ENCODE data around the gene FCAMR.

FCAMR gene

DNA sequence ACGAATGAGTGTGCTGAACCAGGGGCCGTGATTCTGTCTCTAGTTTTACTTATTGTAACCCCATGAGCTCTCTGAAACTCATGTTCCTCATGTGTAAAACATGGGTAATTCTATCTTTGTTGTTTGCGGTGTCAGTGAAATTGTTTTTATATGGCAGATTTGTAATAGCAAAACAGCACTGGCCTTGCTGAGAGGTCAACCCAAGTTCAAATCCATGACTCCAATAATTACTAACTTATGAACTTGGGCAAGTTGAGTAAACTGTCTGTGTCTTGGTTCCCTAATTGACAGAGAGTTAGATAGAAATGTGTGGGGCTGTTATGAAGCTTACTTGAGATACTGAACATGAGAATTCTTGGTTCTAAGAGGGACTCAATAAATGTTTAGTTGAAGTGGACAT lies 44.5 kb upstream of the FCAMR start:
- H3K27ac ChIP-seq: no peak overlapping the region
- DNase-seq (ENCODE audit: low spot score): no peak
- TF ChIP-seq, protein P1, sequence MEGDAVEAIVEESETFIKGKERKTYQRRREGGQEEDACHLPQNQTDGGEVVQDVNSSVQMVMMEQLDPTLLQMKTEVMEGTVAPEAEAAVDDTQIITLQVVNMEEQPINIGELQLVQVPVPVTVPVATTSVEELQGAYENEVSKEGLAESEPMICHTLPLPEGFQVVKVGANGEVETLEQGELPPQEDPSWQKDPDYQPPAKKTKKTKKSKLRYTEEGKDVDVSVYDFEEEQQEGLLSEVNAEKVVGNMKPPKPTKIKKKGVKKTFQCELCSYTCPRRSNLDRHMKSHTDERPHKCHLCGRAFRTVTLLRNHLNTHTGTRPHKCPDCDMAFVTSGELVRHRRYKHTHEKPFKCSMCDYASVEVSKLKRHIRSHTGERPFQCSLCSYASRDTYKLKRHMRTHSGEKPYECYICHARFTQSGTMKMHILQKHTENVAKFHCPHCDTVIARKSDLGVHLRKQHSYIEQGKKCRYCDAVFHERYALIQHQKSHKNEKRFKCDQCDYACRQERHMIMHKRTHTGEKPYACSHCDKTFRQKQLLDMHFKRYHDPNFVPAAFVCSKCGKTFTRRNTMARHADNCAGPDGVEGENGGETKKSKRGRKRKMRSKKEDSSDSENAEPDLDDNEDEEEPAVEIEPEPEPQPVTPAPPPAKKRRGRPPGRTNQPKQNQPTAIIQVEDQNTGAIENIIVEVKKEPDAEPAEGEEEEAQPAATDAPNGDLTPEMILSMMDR (conservative IDR thresholded peaks at IDR 0.05; ENCODE audit: low read depth): no peak
- POLR2A ChIA-PET (ENCODE audit: low non-redundant PET): no interaction called here
- CTCF ChIA-PET: interaction anchor here (1.2 kb wide), 1 partner anchor 390 kb away, joined by 4 read pairs; no protein-coding TSS in a partner anchor

DNA sequence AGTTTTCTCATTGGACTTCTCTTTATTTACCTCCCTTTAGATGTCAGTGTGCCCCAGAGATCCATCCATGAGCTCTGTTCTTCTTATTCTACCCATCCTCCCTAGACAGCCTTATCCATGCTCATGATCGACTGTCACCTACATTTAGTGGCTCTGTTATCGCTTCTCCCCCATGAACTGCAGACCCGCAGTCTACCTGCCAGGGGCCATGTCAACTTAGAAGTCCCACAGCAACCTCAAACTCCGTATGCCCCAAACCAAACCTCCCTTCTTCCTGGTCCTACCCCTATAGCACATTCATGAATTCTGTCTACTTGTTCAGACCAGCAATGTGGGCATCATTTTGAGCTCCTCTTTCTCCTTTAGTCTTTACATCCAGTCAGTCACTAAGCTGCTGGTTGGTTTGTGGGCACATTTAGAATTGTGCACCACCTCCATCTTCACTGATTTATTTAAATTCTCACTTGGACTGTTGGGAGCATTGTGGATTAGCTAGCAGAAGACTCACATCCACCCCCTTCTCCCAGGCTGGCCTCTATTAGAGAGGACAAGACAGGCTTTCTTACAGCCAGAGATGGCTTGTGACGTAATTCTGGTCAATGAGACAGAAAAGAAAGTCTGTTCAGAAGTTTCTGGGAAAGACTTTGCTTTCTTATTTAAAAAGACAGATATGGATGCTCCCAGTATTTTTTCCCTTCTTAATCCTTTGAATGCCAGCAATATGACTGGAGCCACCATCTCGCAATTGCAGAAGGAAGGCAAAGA lies 43.2 kb upstream of the FCAMR start:
- CTCF ChIA-PET: interaction anchor here (1.0 kb wide), 1 partner anchor 36 kb away, joined by 5 read pairs; no protein-coding TSS in a partner anchor
- TF ChIP-seq, protein P1 (conservative IDR thresholded peaks at IDR 0.05; ENCODE audit: low read depth): no peak
- no peak overlapping the region for H3K27ac ChIP-seq
- POLR2A ChIA-PET (ENCODE audit: low non-redundant PET): no interaction called here
- no peak for DNase-seq (ENCODE audit: low spot score)

DNA sequence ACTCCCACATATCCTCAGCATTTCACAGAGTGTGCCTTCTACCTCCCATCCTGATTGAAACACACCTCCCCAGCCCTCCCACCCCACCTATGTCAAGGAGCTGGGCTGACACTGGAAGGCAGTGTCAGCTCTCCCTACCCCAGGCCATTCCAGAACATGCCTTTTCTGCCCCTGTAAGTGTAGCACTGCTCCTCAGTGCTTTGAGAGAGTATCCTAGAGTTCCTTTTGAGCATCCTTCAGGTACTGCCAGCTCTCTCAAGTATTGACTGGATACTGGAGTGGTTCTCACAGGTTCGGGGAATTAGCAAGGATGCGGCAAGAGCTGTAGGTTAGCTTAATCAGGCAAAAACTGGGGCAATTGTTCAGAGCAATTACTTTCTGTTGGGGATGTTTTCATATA lies 40.5 kb upstream of the FCAMR start:
- TF ChIP-seq, protein P1 (conservative IDR thresholded peaks at IDR 0.05; ENCODE audit: low read depth): no peak
- no peak overlapping the region for H3K27ac ChIP-seq
- ChIA-PET CTCF (no interaction called here), POLR2A (ENCODE audit: low non-redundant PET) (no interaction called here)
- DNase-seq (ENCODE audit: low spot score): no peak

DNA sequence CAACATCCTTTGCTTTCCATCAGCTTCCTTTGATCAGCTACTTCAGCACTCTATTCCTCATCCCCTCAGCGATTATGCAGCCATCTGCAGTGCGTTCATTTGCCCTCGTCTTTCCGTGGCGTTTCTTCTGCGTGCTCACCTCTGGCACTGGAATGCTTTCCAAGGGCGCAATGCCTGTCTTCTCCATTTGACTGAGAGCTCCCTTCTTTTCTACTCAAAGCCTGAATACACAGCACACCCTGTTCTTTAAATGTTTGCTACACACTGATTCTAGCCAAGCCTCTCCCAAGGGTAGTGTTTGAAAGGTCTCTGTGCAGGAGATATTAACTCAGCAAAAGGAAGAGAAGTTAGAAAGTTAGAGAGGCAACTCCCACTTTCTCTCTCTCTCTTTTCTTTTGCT lies 39.7 kb upstream of the FCAMR start:
- peak overlapping the region; percentile 94; the same call in 1 of the 2 replicates for H3K27ac ChIP-seq
- DNase-seq (ENCODE audit: low spot score): no peak
- ChIA-PET CTCF (interaction anchor here (0.6 kb wide), 2 partner anchors 359 to 403 kb away, joined by 3 to 6 read pairs; no protein-coding TSS in a partner anchor), POLR2A (ENCODE audit: low non-redundant PET) (no interaction called here)
- TF ChIP-seq, protein P1 (conservative IDR thresholded peaks at IDR 0.05; ENCODE audit: low read depth): no peak

DNA sequence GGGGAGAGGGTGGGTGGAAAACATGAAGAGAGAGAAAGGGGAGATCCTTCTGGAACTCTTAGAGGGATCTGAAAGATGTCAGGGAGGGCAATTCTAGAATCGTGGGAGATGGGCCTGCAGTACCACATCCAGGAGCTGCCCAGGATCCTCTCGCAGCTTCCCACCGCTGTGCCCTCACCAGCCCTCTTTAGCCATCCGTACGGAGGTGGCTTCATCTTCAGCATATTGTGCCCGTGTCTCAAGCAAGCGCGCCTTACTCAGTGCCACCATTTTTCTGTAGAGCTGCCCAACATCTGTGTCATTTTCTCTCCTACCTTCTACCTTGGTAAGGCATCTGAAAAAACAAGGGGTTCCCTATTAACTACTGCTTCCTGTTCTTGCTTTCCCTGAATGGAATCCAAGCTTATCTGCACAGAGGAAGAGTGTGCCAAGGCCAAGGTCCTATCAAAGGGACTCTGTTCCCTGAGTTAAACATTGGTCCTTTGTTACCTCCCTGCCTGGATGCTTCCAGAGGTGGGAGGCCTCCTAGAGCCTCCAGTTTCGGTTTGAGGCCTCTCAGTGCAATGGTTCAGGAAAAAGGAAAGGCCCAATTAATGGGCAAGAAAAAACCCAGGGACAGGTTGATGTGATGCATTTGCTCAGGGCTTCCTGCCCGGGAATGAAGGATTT lies 39.1 kb upstream of the FCAMR start:
- H3K27ac ChIP-seq: peak overlapping the region; percentile 94; the same call in 1 of the 2 replicates
- TF ChIP-seq, protein P1 (conservative IDR thresholded peaks at IDR 0.05; ENCODE audit: low read depth): no peak
- POLR2A ChIA-PET (ENCODE audit: low non-redundant PET): no interaction called here

DNA sequence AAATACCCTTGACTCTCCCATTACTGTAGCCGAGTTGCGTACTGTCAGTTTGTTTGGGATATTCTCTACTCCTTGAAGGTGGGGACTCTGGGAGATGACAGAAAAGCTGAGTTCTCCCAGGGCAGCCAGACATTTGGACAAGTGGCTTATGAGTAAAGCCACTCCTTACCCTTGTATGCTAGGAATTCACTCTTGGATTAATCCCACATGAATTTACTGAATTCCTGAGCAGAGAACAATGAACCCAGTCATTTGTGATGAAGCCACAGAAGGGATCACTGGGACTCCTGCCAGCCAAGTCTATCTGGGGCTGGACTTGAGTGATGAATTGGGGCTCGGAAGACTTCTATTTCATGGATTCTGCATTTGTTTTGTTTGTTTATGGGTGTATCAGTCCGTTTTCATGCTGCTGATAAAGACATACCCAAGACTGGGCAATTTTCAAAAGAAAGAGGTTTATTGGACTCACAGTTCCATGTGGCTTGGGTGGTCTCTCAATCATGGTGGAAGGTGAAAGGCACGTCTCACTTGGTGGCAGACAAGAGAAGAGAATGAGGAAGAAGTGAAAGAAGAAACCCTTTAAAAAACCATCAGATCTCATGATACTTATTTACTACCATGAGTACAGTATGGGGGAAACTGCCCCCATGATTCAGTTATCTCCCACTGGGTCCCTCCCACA lies 37.2 kb upstream of the FCAMR start:
- ChIA-PET POLR2A (ENCODE audit: low non-redundant PET) (no interaction called here), CTCF (interaction anchor here (0.8 kb wide), 1 partner anchor 95 kb away, joined by 3 read pairs; no protein-coding TSS in a partner anchor)
- TF ChIP-seq, protein P1 (conservative IDR thresholded peaks at IDR 0.05; ENCODE audit: low read depth): no peak

More for the DNA sequence above, 39.1 kb upstream of the FCAMR start:
- CTCF ChIA-PET: interaction anchor here (0.6 kb wide), 2 partner anchors 359 to 402 kb away, joined by 3 to 6 read pairs; no protein-coding TSS in a partner anchor
- no peak for DNase-seq (ENCODE audit: low spot score)

More for the DNA sequence above, 37.2 kb upstream of the FCAMR start:
- peak overlapping the region; percentile 94 for H3K27ac ChIP-seq
- DNase-seq (ENCODE audit: low spot score): peak; percentile 95

Data from RWPE1 (cell line).